H9 (cell line): ENCODE data around the gene SUPT20H. TPM values are rescaled to one million over a fixed set of nuclear protein-coding genes. Genes with fewer than 3 reads are reported as not detected.
A peak's percentile ranks its signal among the peaks of the same experiment; 100 is the strongest.

Source experiments
- DNase-seq: peaks from one replicate; pipeline ENCODE4 v3.0.0-alpha.2; 2017
- H2AFZ ChIP-seq: one replicate; pipeline ENCODE4 v1.6.1; 2013; ENCODE audit warnings: mild to moderate bottlenecking, low read length, control low read depth, moderate library complexity
- H2AK5ac ChIP-seq: 2 replicates; pipeline ENCODE4 v1.6.1; 2013; ENCODE audit warnings: low read length, control low read depth, mixed read lengths; ENCODE audit not compliant: insufficient read length
- H2BK120ac ChIP-seq: one replicate; pipeline ENCODE4 v1.6.1; 2013; ENCODE audit warnings: low read depth, mild to moderate bottlenecking, low read length, control low read depth, inconsistent platforms; ENCODE audit not compliant: poor library complexity, severe bottlenecking
- H2BK12ac ChIP-seq: 2 replicates; pipeline ENCODE4 v1.6.1; 2013; ENCODE audit warnings: low read length, control low read depth, mixed read lengths, low read depth; ENCODE audit not compliant: insufficient read length
- H2BK15ac ChIP-seq: 2 replicates; pipeline ENCODE4 v1.6.1; 2013; ENCODE audit warnings: low read depth, low read length, control low read depth
- H2BK20ac ChIP-seq: one replicate; pipeline ENCODE4 v1.6.1; 2013; ENCODE audit warnings: low read depth, mild to moderate bottlenecking, low read length, control low read depth, inconsistent platforms; ENCODE audit not compliant: poor library complexity, severe bottlenecking
- H2BK5ac ChIP-seq: 2 replicates; pipeline ENCODE4 v1.6.1; 2013; ENCODE audit warnings: low read length, control low read depth, mixed read lengths; ENCODE audit not compliant: insufficient read length
- H3K14ac ChIP-seq: 2 replicates; pipeline ENCODE4 v1.6.1; 2013; ENCODE audit warnings: low read length, control low read depth; ENCODE audit not compliant: insufficient read depth
- H3K18ac ChIP-seq: 2 replicates; pipeline ENCODE4 v1.6.1; 2013; ENCODE audit warnings: low read depth, mild to moderate bottlenecking, mixed read lengths, low read length, control low read depth; ENCODE audit not compliant: insufficient read length
- H3K23ac ChIP-seq: 2 replicates; pipeline ENCODE4 v1.6.1; 2013; ENCODE audit warnings: low read length, control low read depth, mixed read lengths, low read depth; ENCODE audit not compliant: insufficient read length
- H3K23me2 ChIP-seq: 2 replicates; pipeline ENCODE4 v1.6.1; 2013; ENCODE audit warnings: low read depth, mild to moderate bottlenecking, mixed read lengths, low read length, control low read depth; ENCODE audit not compliant: insufficient read length, poor library complexity, severe bottlenecking
- H3K27ac ChIP-seq: 2 replicates; pipeline ENCODE4 v1.5.1; 2013; ENCODE audit warnings: low read length, control low read depth, mixed read lengths, low read depth; ENCODE audit not compliant: insufficient read length
- H3K27me3 ChIP-seq: 2 replicates; pipeline ENCODE4 v1.6.1; 2013; ENCODE audit warnings: low read length, control low read depth, inconsistent platforms; ENCODE audit not compliant: insufficient read depth
- H3K4ac ChIP-seq: 2 replicates; pipeline ENCODE4 v1.6.1; 2013; ENCODE audit warnings: low read depth, mild to moderate bottlenecking, control low read depth, inconsistent platforms, low read length, moderate library complexity
- H3K4me1 ChIP-seq: 2 replicates; pipeline ENCODE4 v1.6.1; 2013; ENCODE audit warnings: low read length, control low read depth, inconsistent platforms; ENCODE audit not compliant: insufficient read depth
- H3K4me2 ChIP-seq: 2 replicates; pipeline ENCODE4 v1.6.1; 2013; ENCODE audit warnings: low read length, control low read depth, mixed read lengths; ENCODE audit not compliant: insufficient read length, insufficient read depth
- H3K56ac ChIP-seq: 2 replicates; pipeline ENCODE4 v1.6.1; 2013; ENCODE audit warnings: low read depth, mild to moderate bottlenecking, mixed read lengths, low read length, control low read depth; ENCODE audit not compliant: insufficient read length
- H3K79me1 ChIP-seq: 2 replicates; pipeline ENCODE4 v1.6.1; 2013; ENCODE audit warnings: low read depth, mild to moderate bottlenecking, moderate library complexity, low read length, control low read depth, inconsistent platforms; ENCODE audit not compliant: insufficient read depth, poor library complexity, severe bottlenecking
- H3K79me2 ChIP-seq: 2 replicates; pipeline ENCODE4 v1.6.1; 2013; ENCODE audit warnings: low read length, control low read depth, inconsistent platforms; ENCODE audit not compliant: insufficient read depth
- H3K9ac ChIP-seq: 2 replicates; pipeline ENCODE4 v1.6.1; 2013; ENCODE audit warnings: low read length, control low read depth, mixed read lengths; ENCODE audit not compliant: insufficient read length; ENCODE audit errors: extremely low read depth
- H3K9me3 ChIP-seq: one replicate; pipeline ENCODE4 v1.6.1; 2013; ENCODE audit warnings: low read depth, low read length, inconsistent platforms; ENCODE audit not compliant: control insufficient read depth
- H3T11ph ChIP-seq: one replicate; pipeline ENCODE4 v1.6.1; 2013; ENCODE audit warnings: mild to moderate bottlenecking, low read length, control low read depth, inconsistent platforms
- H4K20me1 ChIP-seq: one replicate; pipeline ENCODE4 v1.6.1; 2013; ENCODE audit not compliant: control insufficient read depth, insufficient read length, insufficient read depth
- H4K5ac ChIP-seq: 2 replicates; pipeline ENCODE4 v1.6.1; 2013; ENCODE audit warnings: low read depth, mild to moderate bottlenecking, mixed read lengths, low read length, control low read depth; ENCODE audit not compliant: insufficient read length
- H4K8ac ChIP-seq: replicated peaks from 2 replicates; pipeline ENCODE4 v1.6.1; 2013; ENCODE audit warnings: low read length, control low read depth, mixed read lengths, low read depth; ENCODE audit not compliant: insufficient read length
- H4K91ac ChIP-seq: 2 replicates; pipeline ENCODE4 v1.6.1; 2013; ENCODE audit warnings: low read depth, mild to moderate bottlenecking, moderate library complexity, mixed read lengths, low read length, control low read depth; ENCODE audit not compliant: insufficient read length
- H3K27ac Mint-ChIP-seq, 3 experiments: 2 replicates in 2 of 3; 3 replicates in 1 of 3; pipeline ENCODE4 v1.8.0; 2020 to 2021; ENCODE audit warnings: mixed read lengths in 3 of 3, mild to moderate bottlenecking in 1 of 3, moderate library complexity in 1 of 3
- H3K27me3 Mint-ChIP-seq: 2 replicates; pipeline ENCODE4 v1.8.0; 2021; ENCODE audit warnings: low read depth, mild to moderate bottlenecking, moderate library complexity, mixed read lengths
- H3K36me3 Mint-ChIP-seq, 3 experiments: 2 replicates in 2 of 3; 3 replicates in 1 of 3; pipeline ENCODE4 v1.8.0; 2020 to 2021; ENCODE audit warnings: low read depth in 3 of 3, mixed read lengths in 3 of 3; ENCODE audit not compliant: insufficient read depth in 1 of 3
- H3K4me1 Mint-ChIP-seq, 2 experiments: 2 replicates each; pipeline ENCODE4 v1.8.0; 2020; ENCODE audit warnings: mixed read lengths in 2 of 2
- H3K4me3 Mint-ChIP-seq, 2 experiments: 2 replicates in 1 of 2; 3 replicates in 1 of 2; pipeline ENCODE4 v1.8.0; 2020 to 2021; ENCODE audit warnings: mild to moderate bottlenecking in 2 of 2, mixed read lengths in 2 of 2, moderate library complexity in 1 of 2
- H3K9me3 Mint-ChIP-seq, 2 experiments: 2 replicates in 1 of 2; 3 replicates in 1 of 2; pipeline ENCODE4 v1.8.0; 2020; ENCODE audit warnings: mild to moderate bottlenecking in 2 of 2, mixed read lengths in 2 of 2, moderate library complexity in 1 of 2
- CTCF ChIP-seq: fragments of 200-600 bp; sonication (generic); conservative IDR thresholded peaks from 3 replicates; pipeline ENCODE4 v1.8.0; 2021; ENCODE audit warnings: antibody characterized with exemption, mild to moderate bottlenecking
- WGBS: extraction: QIAGEN DNeasy Blood & Tissue Kit; methylation state at CpG from one replicate; pipeline ENCODE4 v1.1.7; 2013; ENCODE audit warnings: missing lambda C conversion rate, low lambda C conversion rate, mixed read lengths; ENCODE audit not compliant: insufficient read length; ENCODE audit errors: extremely low coverage; 5-methylcytosine and 5-hydroxymethylcytosine counted together
- total RNA-seq: library from RNA; stranded (reverse); gene quantifications from 2 replicates; pipeline ENCODE4 v1.2.1, GENCODE V29; 2021

The SUPT20H gene
- total RNA-seq, 1 experiment from 2014 or later: 59.5 TPM

GRCh38 chr13:37109051-37109678, 49.7 kb upstream of the SUPT20H start:
- no peak overlapping the region for H2BK20ac ChIP-seq
- no peak for DNase-seq
- no peak overlapping the region for H2BK15ac ChIP-seq
- H3K79me2 ChIP-seq: no peaks in the 10 kb centered on the region
- H2BK12ac ChIP-seq: no peak overlapping the region
- no peak overlapping the region for H3K18ac ChIP-seq
- H3K23ac ChIP-seq: no peak overlapping the region
- no peak overlapping the region for H3K14ac ChIP-seq
- no peak overlapping the region for H3K56ac ChIP-seq
- Mint-ChIP-seq H3K9me3 (peaks cover 2 to 4% of the 10 kb centered on the region in 2 experiments; a peak in 2 of 5 replicates), H3K4me1 (peaks cover 21 to 22% of the 10 kb centered on the region in 2 experiments), H3K4me3 (no peak overlapping the region), H3K27me3 (no peaks in the 10 kb centered on the region), H3K36me3 (peaks cover 0 to 6% (median 0%) of the 10 kb centered on the region in 3 experiments; a peak in 2 of 7 replicates), H3K27ac (no peak overlapping the region)
- no peak overlapping the region for H2AFZ ChIP-seq
- no peak overlapping the region for H3T11ph ChIP-seq
- H2AK5ac ChIP-seq: no peak overlapping the region
- H3K9ac ChIP-seq: no peak overlapping the region
- H3K79me1 ChIP-seq: no peaks in the 10 kb centered on the region
- peak; percentile 82 for TF ChIP-seq CTCF
- no peak overlapping the region for H4K5ac ChIP-seq
- no peaks in the 10 kb centered on the region for H3K9me3 ChIP-seq
- no peak overlapping the region for H2BK5ac ChIP-seq
- H4K91ac ChIP-seq: no peak overlapping the region
- H3K4ac ChIP-seq: no peak overlapping the region
- H4K20me1 ChIP-seq: no peaks in the 10 kb centered on the region
- no CpG with 5 or more reads among the region's 1 CpG for WGBS
- peaks cover 3% of the 10 kb centered on the region; the same call in 1 of the 2 replicates for H3K4me1 ChIP-seq
- no peak overlapping the region for H3K27ac ChIP-seq
- H2BK120ac ChIP-seq: no peak overlapping the region
- H4K8ac ChIP-seq: no peak overlapping the region
- no peaks in the 10 kb centered on the region for H3K23me2 ChIP-seq
- H3K4me2 ChIP-seq: no peak overlapping the region
- H3K27me3 ChIP-seq: no peaks in the 10 kb centered on the region
